Measurements from ENCODE around the gene KISS1.
A peak's percentile ranks its signal among the peaks of the same experiment; 100 is the strongest.
"Not testable (repeated sequence)": the region's sequence is repeated elsewhere in the genome, so short reads cannot be mapped to it uniquely, and the experiment has no call there.

Gene KISS1, protein sequence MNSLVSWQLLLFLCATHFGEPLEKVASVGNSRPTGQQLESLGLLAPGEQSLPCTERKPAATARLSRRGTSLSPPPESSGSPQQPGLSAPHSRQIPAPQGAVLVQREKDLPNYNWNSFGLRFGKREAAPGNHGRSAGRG

DNA sequence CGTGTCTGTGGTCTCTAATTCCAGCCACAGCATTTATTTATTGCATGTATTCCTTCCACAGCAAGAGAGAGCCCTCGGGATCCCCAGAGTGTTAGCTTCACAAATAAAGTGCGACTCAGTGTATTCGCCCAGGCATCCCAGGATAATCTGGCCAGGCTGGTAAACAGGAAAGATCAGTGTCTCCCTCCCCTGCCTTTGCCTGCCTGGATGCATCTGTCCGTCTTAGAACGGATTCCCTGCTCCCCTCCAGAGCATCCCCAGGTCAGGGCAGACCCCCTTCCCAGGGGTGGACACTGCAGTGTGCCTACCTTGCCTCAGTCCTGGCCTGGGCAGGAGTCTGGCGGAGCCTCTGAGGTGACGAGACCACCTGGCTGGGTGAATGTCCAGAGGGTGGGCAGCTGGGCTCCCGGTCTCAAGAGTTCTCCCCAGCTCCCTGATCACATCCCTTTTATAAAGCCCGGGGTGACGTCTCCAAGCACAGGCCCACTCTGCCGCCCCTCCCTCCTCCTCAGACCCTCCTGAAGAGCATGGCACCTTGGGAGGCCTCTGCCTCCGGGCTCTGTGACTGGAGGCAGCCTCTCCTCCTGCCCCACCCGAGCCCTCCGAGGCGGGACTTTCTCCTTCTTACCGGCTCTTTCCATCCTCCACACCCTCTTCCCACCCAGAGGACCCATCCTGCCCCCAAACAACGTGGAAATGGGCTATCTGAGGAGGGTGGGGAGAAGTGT is at the start of gene KISS1:
TSS of gene KISS1 (minus strand) at position 424 of the 728 bp plus-strand sequence. CDS start 3,615 bp downstream, outside the sequence.
- no peak for DNase-seq

DNA sequence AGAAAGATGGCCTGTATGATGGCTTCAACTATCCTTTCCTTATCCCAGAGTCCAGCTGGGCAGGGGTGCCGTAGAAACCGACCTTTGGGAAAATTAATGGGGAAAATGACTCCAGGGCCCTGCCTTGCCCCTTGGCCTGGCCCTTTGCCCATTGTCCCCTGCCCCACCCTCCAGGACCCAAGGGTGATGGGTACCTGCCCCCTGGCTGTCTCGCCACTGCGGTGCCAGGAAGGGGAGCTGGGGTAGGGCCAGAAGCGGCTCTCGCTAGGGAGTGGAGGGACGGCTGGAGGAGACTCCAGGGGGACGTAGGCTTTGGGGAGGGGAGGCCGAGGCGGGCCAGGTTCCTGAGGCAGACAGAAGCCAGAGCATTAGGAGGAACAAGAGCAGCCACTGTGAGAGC is 46.6 kb upstream of the KISS1 start:
- DNase-seq: no peak

DNA sequence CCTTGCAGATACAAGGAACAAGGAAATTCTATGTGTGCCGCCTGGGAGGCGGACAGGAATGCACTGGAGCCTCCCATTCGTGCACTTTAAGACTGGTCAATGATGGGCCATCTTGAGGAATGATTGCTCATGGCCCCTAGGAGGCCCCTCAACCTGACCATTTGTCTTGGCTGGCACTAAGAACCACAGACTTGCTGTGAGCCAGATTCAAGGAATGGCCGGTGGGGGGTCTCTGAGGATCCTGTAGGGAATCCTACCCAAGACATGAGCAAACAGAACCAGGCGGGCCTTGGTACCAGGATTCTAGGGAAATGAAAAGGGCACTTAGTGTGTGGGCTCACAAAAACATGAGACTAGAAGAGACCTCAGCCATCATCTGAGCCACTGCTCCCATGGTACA is 45.6 kb upstream of the KISS1 start:
- DNase-seq: no peak

DNA sequence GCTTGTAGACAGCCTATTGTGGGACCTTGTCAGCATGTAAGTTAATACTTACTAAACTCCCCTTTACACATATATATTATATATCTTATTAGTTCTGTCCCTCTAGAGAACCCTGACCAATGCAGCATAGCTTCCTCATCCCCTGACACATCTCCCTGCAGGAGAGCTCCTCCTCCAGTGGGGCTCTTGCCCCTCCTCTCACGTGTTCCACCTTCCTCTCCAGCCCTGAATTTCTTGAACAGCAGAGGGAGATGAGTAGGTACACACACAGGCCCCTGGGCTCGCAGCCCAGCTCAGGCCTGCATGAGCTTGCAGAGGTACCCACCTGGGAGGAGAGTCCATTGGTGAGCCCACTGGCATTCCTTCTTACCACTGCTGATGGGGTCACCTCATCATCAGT is 44.8 kb upstream of the KISS1 start:
- peak; percentile 25 to 30 (median 25) for DNase-seq

DNA sequence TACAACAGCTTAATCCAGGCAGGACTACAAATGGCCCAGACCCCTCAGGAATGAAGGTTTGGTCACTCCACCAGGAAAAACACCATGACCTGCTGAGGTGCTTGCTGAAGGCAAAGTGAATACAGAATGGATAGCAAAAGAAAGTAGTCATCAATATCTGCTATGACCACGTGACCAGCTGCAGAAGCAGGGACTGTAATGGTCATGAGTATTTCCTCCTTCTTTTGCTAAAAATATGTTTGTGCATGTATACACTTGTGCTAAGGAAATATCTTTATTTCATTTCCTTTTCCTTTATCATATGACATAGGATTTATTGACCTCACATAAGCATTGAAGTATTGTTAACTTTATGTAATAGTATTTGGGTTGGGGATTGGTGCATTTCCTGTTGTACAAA is 43.9 kb upstream of the KISS1 start:
- peak in 2 of 3 donors; percentile 11 for DNase-seq

DNA sequence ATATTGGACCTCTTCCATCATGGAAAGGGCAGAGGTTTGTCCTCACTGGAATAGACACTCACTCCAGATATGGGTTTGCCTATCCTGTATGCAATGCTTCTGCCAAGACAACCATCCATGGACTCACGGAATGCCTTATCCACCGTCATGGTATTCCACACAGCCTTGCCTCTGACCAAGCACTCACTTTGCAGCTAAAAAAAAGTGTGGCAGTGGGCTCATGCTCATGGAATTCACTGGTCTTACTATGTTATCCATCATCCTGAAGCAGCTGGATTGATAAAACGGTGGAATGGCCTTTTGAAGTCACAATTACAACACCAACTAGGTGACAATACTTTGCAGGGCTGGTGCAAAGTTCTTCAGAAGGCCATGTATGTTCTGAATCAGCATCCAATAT is 43.1 kb upstream of the KISS1 start:
- DNase-seq: not testable (repeated sequence)

DNA sequence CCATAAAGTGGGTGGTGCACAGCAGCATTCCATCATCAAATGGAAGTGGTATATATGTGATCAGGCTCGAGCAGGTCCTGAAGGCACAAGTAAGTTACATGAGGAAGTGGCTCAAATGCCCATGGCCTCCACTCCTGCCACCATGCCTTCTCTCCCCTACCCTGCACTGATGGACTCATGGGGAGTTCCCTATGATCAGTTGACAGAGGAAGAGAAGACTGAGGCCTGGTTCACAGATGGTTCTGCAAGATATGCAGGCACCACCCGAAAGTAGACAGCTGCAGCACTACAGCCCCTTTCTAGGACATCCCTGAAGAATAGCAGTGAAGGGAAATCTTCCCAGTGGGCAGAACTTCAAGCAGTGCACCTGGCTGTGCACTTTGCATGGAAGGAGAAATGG is 42.2 kb upstream of the KISS1 start:
- peak in 1 of 3 donors; percentile 14 for DNase-seq

DNA sequence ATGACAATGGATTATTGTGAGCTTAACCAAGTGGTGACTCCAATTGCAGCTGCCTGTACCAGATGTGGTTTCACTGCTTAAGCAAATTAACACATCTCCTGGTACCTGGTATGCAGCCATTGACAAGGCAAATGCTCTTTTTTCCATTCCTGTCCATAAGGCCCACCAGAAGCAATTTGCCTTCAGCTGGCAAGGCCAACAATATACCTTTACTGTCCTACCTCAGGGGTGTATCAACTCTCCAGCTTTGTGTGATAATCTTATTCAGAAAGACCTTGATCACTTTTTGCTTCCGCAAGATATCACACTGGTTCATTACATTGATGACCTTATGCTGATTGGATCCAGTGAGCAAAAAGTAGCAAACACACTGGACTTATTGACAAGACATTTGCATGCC is 41.2 kb upstream of the KISS1 start:
- DNase-seq: not testable (repeated sequence)

DNA sequence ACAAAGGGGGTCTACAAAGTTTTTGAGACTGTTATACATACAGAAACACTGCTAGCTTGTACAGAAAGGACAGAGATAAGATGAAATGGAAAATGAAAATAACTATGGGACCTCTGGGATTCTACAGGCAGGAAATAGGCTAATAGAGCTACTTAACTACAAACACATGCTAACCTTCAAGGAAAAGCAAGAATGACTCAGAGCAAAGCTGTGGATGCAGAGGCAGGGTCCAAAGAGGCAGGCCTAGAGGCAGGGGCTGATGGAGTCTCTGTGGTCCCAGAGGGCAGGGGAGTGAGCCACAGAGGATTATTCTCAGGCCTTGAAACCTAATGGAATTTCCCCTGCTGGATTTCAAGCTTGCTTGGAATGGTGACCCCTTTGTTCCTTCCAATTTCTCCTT is 36.2 kb upstream of the KISS1 start:
- no peak for DNase-seq

DNA sequence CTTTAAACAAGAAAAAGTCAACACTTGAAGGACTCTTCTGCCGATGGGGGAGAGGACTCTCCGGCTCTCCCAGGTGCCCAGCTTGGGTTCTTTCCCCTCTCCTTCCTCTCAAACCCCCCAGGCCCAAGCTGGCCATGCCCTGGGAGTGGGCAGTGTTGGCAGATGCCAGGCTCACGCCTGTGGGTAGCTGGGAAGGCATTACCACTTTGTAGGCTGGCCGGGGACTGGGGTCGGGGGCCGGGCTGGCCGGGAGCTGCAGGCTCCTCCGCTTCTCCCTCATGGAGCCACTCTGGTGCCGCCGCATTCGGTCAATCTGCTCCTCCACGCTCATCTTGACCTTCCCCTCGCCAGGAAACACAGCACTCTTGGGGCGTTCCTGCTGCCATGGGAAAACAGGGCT is 33.9 kb upstream of the KISS1 start:
- DNase-seq: no peak

DNA sequence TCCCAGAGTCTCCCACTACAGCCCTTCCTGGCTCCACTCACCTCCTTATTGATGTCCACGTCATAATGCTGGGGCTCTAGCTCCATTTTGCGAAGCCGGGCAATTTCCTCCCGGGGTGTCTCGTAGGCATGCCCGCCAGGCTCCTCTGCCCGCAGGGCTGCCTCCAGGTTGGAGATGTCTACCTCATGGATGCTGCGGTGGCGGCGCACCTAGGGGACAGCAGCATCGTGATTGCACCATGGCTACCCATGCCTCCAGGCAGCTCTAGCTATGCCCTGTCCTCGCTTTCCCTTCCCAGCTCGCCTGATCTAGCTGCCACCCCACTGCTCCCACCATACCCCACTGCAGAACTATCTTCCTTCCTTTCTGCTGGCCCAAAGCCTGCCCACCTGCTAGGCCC is 32.6 kb upstream of the KISS1 start:
- DNase-seq: no peak

DNA sequence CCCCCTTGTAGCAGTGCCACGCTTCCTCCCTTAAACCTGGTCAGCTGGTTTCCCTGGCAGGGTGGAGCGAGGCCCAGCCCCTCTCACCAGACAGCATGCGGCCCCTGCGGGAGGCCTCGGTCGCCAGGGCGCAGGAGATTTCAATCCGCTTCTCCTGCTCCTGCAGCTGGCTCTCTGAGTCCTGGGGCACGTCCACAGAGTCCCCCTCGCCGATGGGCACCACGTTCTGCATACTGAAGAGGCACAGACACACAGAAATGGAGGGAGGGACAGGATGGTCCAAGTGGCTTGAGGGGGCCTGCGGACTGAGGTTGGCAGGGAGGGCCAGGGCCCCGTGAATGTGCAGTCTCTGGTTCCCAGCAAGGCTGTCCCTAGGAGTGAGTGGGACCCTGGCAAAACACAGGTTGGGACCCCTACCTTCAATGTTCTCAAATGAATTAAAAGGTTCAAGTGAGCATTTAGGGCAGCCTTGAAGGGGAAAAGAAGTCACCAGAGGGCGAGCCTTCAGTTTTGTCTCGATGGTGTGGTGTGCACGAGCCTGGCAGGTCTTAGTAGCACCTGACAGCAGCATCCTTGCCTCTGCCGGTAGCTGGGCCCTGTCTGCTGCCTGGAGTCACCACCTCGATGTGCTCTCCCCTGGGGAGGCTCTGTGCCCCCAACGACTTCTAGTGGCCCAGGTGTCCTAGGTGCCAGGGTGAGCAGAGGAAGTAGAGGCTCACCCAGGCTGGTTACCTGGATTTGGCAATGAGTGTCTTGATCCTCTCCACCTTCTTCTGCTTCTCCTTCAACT is 31.9 kb upstream of the KISS1 start:
- no peak for DNase-seq

DNA sequence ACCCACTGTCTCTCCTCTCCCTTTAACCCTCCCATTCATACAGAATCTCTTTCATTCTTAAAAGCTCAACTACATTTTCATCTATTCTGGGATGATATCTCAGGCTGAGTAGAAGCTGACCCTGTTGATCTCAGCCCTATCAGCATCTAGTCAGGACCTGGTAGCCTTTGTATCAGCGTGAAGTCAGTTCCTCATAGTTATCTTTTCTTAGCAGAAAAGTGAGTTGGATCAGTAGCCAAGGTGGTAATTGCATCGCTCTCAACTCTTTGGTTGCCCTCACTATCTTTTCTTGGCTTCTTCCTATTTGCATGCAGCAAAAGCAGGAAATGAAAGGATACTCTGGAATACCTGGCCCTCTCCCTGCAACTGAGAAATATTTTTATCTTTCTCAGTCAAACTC is 31.1 kb upstream of the KISS1 start:
- no peak for DNase-seq

DNA sequence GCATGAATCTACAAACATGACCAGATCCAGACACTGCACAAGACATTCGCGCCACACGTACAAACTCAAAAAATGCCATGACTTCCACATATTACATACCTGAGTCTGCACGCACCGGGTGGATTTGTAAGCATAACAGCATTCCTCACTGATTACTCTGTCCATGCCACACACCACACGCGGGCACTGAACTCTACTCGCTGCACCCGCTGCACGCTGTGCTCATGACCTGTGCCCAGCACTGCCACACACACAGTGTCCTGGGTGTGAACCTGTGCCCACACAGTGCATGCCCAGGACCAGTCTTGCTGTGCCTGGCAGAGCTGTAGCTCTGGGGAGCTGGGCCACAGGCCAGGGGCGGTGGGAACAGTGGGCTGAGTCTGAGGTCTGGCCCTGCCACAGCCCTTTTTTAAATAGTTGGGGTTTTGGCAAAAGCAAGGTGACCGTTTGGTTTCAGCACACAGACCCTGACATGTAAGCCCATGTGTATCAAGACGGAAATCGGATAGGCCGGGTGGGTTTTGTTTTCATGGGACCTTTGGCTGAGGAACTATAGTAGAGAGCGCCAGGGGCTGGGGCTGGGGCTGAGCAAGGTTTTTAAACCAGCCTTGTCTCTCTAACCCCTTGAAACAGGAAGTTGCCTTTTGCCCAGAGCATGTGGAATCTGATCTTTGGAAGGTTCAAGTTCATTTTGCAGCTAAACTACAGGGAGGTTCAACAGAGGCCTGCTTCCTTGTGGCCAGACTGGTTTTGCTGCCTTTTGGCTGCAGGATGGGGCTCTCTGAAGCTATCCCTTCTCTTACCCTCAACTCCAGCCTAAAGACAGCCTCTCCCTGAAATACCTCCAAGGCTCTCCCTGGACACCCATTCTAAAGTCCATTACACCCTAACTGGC is 29.8 kb upstream of the KISS1 start:
- DNase-seq: peak in 1 of 3 donors; percentile 15

DNA sequence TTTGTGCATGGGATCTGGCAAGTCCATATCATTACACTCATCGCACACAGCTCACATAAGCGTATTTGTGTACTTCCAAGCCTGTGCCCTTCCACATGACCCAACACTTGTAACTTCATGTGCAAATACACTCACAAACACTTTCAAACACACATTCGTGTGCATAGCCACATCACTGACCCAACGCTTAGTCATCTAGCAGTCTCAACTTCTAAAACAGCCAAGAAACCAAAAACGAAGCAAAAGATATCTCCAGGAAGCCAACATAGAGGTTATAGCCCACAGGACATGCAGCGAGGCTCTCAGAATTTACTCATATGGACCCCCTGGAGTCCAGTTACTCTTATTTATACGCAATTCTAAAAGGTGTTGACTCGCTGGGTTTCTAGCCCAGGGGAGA is 28.4 kb upstream of the KISS1 start:
- no peak for DNase-seq

DNA sequence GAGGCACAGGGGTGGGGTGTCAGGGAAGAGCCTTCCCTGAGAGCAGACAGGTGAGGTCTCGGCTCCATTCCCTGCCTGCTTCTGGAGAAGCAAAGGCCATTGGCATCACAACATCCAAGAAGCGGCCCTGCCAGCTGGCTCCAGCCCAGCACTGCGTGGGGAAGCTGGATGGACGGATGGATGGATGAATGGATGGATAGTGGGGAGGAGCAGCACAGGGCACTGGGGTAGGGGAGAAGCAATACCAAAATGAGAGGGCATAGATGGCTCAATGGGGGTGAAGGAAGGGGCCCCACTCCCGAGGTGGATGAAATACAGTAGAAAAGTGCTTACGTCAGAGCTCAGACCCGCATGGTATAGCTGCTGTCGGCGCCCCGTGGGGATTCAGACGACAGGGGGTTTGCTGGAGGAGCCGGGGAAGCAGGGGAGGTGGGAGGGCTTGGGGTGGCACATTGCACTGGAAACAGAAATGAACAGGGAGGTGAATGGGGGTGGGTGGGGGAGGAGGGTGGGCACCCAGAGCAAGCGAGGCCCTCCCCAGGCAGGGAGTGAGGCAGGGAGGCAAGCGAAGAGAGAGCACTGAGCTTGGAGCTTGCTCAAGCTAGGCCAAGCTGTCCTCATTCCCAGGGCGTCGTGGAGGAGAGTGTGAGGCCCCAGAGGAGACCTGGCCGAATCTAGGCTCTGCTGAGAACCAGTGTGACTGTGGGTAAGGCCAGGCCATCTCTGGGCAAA is 27.0 kb upstream of the KISS1 start:
- no peak for DNase-seq

DNA sequence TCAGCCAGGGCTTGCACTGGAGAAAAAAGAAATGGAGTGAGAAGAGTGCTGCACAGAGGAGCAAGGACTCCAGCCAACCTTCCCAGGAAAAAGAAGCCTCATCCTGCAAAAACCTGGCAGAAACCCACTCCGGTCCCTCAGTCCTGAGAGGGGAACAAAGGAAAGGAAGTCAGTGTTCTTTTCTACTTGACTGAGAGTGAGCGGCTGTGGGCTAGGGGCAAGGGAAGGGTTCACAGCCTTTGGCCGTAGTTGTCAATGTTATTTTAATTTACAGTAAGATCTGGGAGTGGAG is 26.4 kb upstream of the KISS1 start:
- no peak for DNase-seq

DNA sequence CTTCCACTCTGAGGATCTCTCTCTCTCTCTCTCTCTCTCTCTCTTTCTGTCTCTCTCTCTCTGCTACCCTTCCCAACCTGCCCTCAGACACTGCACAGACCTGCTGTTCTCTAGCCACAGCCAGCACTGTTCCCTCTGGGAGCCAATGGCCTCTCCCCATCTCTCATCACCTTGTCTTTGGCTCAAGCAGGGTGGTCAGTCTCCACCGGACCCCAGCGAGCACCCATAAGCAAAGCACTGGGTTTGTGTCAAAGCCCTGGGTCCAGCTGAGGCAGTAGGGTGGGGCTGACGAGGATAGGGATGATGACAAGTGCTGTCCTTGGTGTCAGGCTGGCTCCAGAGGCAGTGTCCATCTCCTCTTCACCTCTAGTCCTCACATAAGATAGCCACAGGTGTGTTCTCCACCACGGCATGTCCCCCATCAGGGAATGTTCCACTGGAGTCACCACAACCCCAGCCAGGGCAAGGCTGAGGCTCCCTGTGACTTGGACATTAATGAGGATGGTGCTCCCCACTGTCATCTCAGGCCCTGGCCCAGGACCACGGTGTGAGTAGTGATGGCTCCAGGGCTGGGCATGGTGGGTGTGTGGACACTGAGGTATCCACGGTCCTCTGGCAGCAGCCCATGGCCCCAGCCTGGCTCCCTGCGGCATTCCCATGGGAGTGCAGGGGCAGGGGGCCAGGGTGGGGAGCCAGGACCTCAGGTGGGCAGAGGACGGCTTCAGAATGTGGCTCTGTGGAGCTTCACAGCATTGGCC is 25.9 kb upstream of the KISS1 start:
- DNase-seq: no peak

DNA sequence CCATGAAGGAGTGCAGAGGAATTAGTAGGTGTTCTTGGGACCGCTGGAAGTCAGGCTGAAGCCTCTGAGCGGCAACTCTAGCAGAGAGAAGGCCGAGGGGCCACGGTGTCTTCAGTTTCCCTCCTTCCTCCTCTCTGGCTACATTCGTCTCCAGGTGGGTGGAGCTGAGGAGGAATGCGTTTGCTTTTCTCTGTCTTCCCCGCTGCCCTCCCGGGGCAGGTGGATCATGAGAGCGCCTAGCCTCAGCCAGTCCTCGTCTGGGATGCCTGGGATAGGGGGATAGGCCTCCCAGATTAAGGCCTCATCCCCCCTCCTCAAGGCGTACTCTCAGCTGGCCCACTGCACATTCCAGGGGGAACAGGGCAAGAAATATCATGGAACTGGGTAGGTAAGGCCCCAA is 25.0 kb upstream of the KISS1 start:
- DNase-seq: no peak

DNA sequence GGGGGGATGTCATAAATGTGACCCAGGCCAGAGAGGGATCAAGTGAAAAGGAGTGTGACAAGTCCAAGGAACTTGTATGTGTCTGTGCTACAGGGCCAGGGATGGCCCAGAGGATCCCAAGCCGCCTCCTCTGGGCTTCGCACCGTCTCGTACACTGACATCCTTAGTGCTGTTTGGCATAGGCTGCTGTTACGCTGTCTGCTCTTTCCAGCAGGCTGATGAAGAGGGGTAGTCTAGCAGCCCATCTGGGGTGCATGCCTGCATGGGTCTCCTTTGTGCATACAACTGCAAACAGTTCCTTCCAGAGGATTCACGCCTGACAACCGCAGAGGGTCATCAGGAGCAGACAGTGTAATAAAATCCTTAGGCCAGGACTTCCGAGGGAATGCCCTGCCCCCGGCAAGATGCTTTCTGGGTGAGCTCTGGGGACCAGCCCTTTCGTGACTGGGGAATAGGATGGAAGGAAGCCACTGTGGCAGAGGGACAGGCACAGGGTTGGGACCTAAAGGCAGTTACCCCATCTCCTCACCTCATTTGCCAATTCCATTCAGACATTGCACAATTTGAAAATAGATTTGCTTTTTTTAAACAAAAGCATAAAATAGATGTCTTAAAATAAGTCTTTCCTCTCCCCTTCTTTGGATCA is 23.8 kb upstream of the KISS1 start:
- DNase-seq: no peak

DNA sequence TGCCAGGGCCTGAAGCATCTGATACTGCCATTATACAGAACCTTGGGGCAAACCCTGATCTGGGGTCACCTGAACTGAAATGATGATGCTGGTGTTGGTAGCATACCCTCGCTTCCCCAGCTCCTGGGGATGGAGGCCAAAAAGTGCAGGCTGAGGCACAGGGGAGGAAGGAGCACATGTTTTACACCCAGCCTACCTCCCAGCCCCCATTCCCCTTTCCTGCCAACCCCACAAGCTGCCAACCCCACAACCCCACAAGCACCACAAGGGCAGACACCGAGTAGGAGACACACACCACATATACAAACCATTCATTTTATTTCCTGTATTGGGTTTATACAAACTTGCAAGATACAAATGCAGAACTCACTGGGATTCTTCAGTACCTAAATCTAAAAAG is 22.3 kb upstream of the KISS1 start:
- DNase-seq: no peak
